ENCODE data around the gene PTPN22.

The PTPN22 gene

GRCh38 chr1:113830039-113830438 lies 41.5 kb downstream of the PTPN22 start:
- no peak for DNase-seq (ENCODE audit: low read depth)

GRCh38 chr1:113821916-113822315 lies 49.6 kb downstream of the PTPN22 start:
- H3K4me3 ChIP-seq (ENCODE audit: low read depth, low read length): no peak overlapping the region
- DNase-seq (ENCODE audit: low read depth): no peak
- TF ChIP-seq MAX (IDR thresholded peaks at IDR 0.05; ENCODE audit: low read depth, low read length) (no peak), POLR2A (IDR thresholded peaks at IDR 0.05; ENCODE audit: extremely low read depth, insufficient read length) (no peak), CTCF (IDR thresholded peaks at IDR 0.05; ENCODE audit: low read depth, low read length) (no peak), MYC (IDR thresholded peaks at IDR 0.05; ENCODE audit: low read depth, low read length) (no peak)

More at GRCh38 chr1:113830039-113830438, 41.5 kb downstream of the PTPN22 start:
- no peak for TF ChIP-seq MAX (IDR thresholded peaks at IDR 0.05; ENCODE audit: low read depth, low read length)
- no peak for TF ChIP-seq CTCF (IDR thresholded peaks at IDR 0.05; ENCODE audit: low read depth, low read length)
- no peak for TF ChIP-seq POLR2A (IDR thresholded peaks at IDR 0.05; ENCODE audit: extremely low read depth, insufficient read length)
- no peak for TF ChIP-seq MYC (IDR thresholded peaks at IDR 0.05; ENCODE audit: low read depth, low read length)
- no peak overlapping the region for H3K4me3 ChIP-seq (ENCODE audit: low read depth, low read length)

- peak; percentile 4 for DNase-seq (ENCODE audit: low read depth)
- TF ChIP-seq MAX (IDR thresholded peaks at IDR 0.05; ENCODE audit: low read depth, low read length): no peak
- no peak for TF ChIP-seq CTCF (IDR thresholded peaks at IDR 0.05; ENCODE audit: low read depth, low read length)
- no peak for TF ChIP-seq POLR2A (IDR thresholded peaks at IDR 0.05; ENCODE audit: extremely low read depth, insufficient read length)
- TF ChIP-seq MYC (IDR thresholded peaks at IDR 0.05; ENCODE audit: low read depth, low read length): no peak
- no peak overlapping the region for H3K4me3 ChIP-seq (ENCODE audit: low read depth, low read length)
Measured at GRCh38 chr1:113818578-113818977, 52.9 kb downstream of the PTPN22 start.

GRCh38 chr1:113813218-113813617 lies 58.3 kb downstream of the PTPN22 start:
- TF ChIP-seq MAX (IDR thresholded peaks at IDR 0.05; ENCODE audit: low read depth, low read length): no peak
- TF ChIP-seq POLR2A (IDR thresholded peaks at IDR 0.05; ENCODE audit: extremely low read depth, insufficient read length): no peak
- TF ChIP-seq CTCF (IDR thresholded peaks at IDR 0.05; ENCODE audit: low read depth, low read length): no peak
- peak; percentile 8 for DNase-seq (ENCODE audit: low read depth)
- H3K4me3 ChIP-seq (ENCODE audit: low read depth, low read length): no peak overlapping the region

GRCh38 chr1:113812661-113813135 lies 58.8 kb downstream of the PTPN22 start:
- H3K4me3 ChIP-seq (ENCODE audit: low read depth, low read length): peak overlapping the region; percentile 53
- no peak for DNase-seq (ENCODE audit: low read depth)
- TF ChIP-seq CTCF (IDR thresholded peaks at IDR 0.05; ENCODE audit: low read depth, low read length) (no peak), POLR2A (IDR thresholded peaks at IDR 0.05; ENCODE audit: extremely low read depth, insufficient read length) (no peak), MYC (IDR thresholded peaks at IDR 0.05; ENCODE audit: low read depth, low read length) (no peak), MAX (IDR thresholded peaks at IDR 0.05; ENCODE audit: low read depth, low read length) (no peak)

Measured in NB4 (cell line).